Measurements from ENCODE around the gene PTGDS. TPM values are rescaled to one million over a fixed set of nuclear protein-coding genes. Genes with fewer than 3 reads are reported as not detected.

Gene PTGDS
- total and polyA plus RNA-seq, 2 donors (not counting 1 experiment from before 2014, with no cell fraction given): 0.13 TPM; not detected in 1

DNA sequence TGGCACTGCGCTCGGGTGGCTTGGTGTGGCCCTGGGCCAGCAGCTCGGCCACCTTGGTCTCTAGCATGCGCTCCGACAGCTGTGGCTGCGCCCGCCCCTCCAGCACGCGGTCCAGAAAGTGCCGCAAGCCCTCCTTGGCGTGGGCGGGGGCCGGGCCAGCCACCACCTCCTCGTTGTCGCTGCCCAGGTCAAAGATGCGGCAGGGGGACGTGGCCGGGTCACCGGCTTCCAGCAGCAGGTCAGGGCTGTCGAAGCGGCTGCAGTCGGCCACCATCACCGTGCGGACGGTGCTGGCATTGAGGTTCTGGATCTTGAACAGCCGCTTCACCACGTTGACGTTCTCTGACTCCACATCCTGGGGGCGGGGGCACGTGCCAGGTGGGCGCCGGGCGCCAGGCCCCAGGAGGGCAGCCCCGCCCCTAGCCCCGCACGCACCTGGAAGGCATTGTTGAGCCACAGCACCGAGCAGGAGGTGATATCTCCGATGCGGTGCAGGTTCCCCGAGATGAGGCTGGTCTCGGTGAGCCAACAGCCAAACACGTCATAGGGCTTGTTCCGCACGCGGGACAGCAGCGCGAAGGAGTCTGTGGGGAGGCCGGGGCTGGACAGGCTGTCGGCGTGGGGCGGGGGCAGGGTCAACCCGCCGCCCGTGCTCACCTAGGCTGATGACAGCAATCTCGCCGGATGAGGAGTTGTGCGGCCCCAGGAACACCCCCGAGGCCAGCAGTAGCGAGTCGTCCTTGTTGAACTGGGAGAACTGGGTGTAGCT, 35.0 kb upstream of the PTGDS start:
- Histone ChIP-seq H3K9ac (ENCODE audit: low read length) (no peak overlapping the region), H3K36me3 (replicated peaks in 1 of 2; ENCODE audit: control extremely low read depth in 1 of 2, control insufficient read depth in 1 of 2, extremely low read depth in 1 of 2, insufficient read depth in 2 of 2, low read length in 1 of 2) (peaks cover 2 to 36% of the 10 kb centered on the region in 2 experiments), H3K4me1 (ENCODE audit: control insufficient read depth in 2 of 2, insufficient read depth in 2 of 2, low read length in 2 of 2) (peaks cover 6 to 18% of the 10 kb centered on the region in 2 donors), H2AFZ (ENCODE audit: insufficient read depth, low read depth, low read length, poor library complexity, severe bottlenecking) (no peak overlapping the region), H3K27ac (ENCODE audit: low read length in 2 of 2) (no peak overlapping the region), H3K27me3 (replicated peaks in 1 of 4; ENCODE audit: control extremely low read depth in 1 of 4, control insufficient read depth in 3 of 4, insufficient read depth in 4 of 4, low read length in 3 of 4) (no peaks in the 10 kb centered on the region), H3K4me2 (replicated peaks; ENCODE audit: low read depth, low read length, poor library complexity, severe bottlenecking) (no peak overlapping the region), H3K4me3 (ENCODE audit: control extremely low read depth in 1 of 5, extremely low read depth in 1 of 5, insufficient read depth in 1 of 5, low read depth in 2 of 5, low read length in 4 of 5) (no peak overlapping the region), H4K20me1 (ENCODE audit: control insufficient read depth, insufficient read depth, low read length, poor library complexity, severe bottlenecking) (peaks cover 56% of the 10 kb centered on the region), H3K9me3 (ENCODE audit: control extremely low read depth in 1 of 3, control insufficient read depth in 2 of 3, insufficient read depth in 1 of 3, low read length in 2 of 3) (no peaks in the 10 kb centered on the region), H3K79me2 (ENCODE audit: control insufficient read depth, insufficient read depth, low read length) (peaks cover 22% of the 10 kb centered on the region)
- intact Hi-C loops (cut with micrococcal nuclease): no loop called here
- no peak for DNase-seq
- TF ChIP-seq EZH2 (IDR thresholded peaks at IDR 0.05; ENCODE audit: borderline replicate concordance, insufficient read depth, low read depth, low read length, poor library complexity, severe bottlenecking): no peak
- TF ChIP-seq, protein P1, sequence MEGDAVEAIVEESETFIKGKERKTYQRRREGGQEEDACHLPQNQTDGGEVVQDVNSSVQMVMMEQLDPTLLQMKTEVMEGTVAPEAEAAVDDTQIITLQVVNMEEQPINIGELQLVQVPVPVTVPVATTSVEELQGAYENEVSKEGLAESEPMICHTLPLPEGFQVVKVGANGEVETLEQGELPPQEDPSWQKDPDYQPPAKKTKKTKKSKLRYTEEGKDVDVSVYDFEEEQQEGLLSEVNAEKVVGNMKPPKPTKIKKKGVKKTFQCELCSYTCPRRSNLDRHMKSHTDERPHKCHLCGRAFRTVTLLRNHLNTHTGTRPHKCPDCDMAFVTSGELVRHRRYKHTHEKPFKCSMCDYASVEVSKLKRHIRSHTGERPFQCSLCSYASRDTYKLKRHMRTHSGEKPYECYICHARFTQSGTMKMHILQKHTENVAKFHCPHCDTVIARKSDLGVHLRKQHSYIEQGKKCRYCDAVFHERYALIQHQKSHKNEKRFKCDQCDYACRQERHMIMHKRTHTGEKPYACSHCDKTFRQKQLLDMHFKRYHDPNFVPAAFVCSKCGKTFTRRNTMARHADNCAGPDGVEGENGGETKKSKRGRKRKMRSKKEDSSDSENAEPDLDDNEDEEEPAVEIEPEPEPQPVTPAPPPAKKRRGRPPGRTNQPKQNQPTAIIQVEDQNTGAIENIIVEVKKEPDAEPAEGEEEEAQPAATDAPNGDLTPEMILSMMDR (IDR thresholded peaks at IDR 0.05): no peak
- no peaks in the 10 kb centered on the region for H3K27me3 Mint-ChIP-seq
- ChIA-PET CTCF (no interaction called here), POLR2A (no interaction called here)
- no peak for ATAC-seq (ENCODE audit: low read depth)
- 97% methylated on average over 60 of the region's 60 CpGs for WGBS (ENCODE audit: insufficient coverage)
- H3K9me3 Mint-ChIP-seq (ENCODE audit: insufficient read depth): no peaks in the 10 kb centered on the region
- H3K4me1 Mint-ChIP-seq: peaks cover 7% of the 10 kb centered on the region
- peak overlapping the region; percentile 50 for H3K27ac Mint-ChIP-seq
- peak overlapping the region; percentile 61 for H3K4me3 Mint-ChIP-seq

DNA sequence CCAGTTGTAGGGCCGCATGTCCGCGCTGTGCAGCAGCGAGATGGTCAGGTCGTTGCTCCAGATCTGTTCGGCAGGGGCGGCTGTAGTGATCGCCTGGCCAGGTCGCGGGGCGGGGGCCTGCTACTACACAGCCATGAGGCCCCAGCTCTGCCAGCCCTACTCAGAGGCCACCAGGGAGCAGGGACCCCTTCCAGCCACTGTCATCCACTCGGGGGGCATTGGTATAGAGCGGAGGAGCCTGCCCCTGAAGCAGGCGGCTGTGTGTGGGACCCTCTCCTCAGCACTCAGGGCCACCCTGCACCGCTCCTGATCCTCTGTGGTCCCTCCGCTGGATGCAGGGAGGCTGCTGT, 34.4 kb upstream of the PTGDS start:
- no peak overlapping the region for H3K27ac ChIP-seq (ENCODE audit: low read length in 2 of 2)
- peaks cover 22% of the 10 kb centered on the region for H3K79me2 ChIP-seq (ENCODE audit: control insufficient read depth, insufficient read depth, low read length)
- ChIA-PET POLR2A (interaction anchor here (0.7 kb wide), 1 partner anchor 57 kb away, joined by 6 read pairs; the partner anchor contains the start of gene TRAF2), CTCF (no interaction called here)
- no peak for TF ChIP-seq EZH2 (IDR thresholded peaks at IDR 0.05; ENCODE audit: borderline replicate concordance, insufficient read depth, low read depth, low read length, poor library complexity, severe bottlenecking)
- TF ChIP-seq, protein P1 (IDR thresholded peaks at IDR 0.05): no peak
- no peaks in the 10 kb centered on the region for H3K9me3 ChIP-seq (ENCODE audit: control extremely low read depth in 1 of 3, control insufficient read depth in 2 of 3, insufficient read depth in 1 of 3, low read length in 2 of 3)
- H3K36me3 ChIP-seq (replicated peaks in 1 of 2; ENCODE audit: control extremely low read depth in 1 of 2, control insufficient read depth in 1 of 2, extremely low read depth in 1 of 2, insufficient read depth in 2 of 2, low read length in 1 of 2): peaks cover 2 to 36% of the 10 kb centered on the region in 2 experiments
- H3K4me3 ChIP-seq (ENCODE audit: control extremely low read depth in 1 of 5, extremely low read depth in 1 of 5, insufficient read depth in 1 of 5, low read depth in 2 of 5, low read length in 4 of 5): no peak overlapping the region
- DNase-seq (no peak), ATAC-seq (ENCODE audit: low read depth) (no peak)
- H4K20me1 ChIP-seq (ENCODE audit: control insufficient read depth, insufficient read depth, low read length, poor library complexity, severe bottlenecking): peaks cover 51% of the 10 kb centered on the region
- peak overlapping the region; percentile 81 for H3K4me2 ChIP-seq (replicated peaks; ENCODE audit: low read depth, low read length, poor library complexity, severe bottlenecking)
- no peak overlapping the region for H2AFZ ChIP-seq (ENCODE audit: insufficient read depth, low read depth, low read length, poor library complexity, severe bottlenecking)
- no peaks in the 10 kb centered on the region for H3K9me3 Mint-ChIP-seq (ENCODE audit: insufficient read depth)
- 97% methylated on average over 15 of the region's 16 CpGs for WGBS (ENCODE audit: insufficient coverage)
- intact Hi-C loops (cut with micrococcal nuclease): no loop called here
- no peaks in the 10 kb centered on the region for H3K27me3 ChIP-seq (replicated peaks in 1 of 4; ENCODE audit: control extremely low read depth in 1 of 4, control insufficient read depth in 3 of 4, insufficient read depth in 4 of 4, low read length in 3 of 4)
- no peaks in the 10 kb centered on the region for H3K27me3 Mint-ChIP-seq
- no peak overlapping the region for H3K9ac ChIP-seq (ENCODE audit: low read length)
- H3K4me1 ChIP-seq (ENCODE audit: control insufficient read depth in 2 of 2, insufficient read depth in 2 of 2, low read length in 2 of 2): peaks cover 6 to 21% of the 10 kb centered on the region in 2 donors
- H3K27ac Mint-ChIP-seq: peak overlapping the region; percentile 50
- peaks cover 7% of the 10 kb centered on the region for H3K4me1 Mint-ChIP-seq
- H3K4me3 Mint-ChIP-seq: peak overlapping the region; percentile 61

Measured in B cell (primary cell).